HCT116 (cell line): ENCODE measurements around the gene FES. TPM values are rescaled to one million over a fixed set of nuclear protein-coding genes. Genes with fewer than 3 reads are reported as not detected.

Experiments
- ATAC-seq: fragments of 200-7000 bp; cut with Tn5 transposase; 2 replicates; pipeline ENCODE4 v1.9.1; 2020; ENCODE audit warnings: mild to moderate bottlenecking, moderate library complexity
- BruUV-seq: library from RNA; stranded (reverse); fragments of 400-500 nt; replicated peaks from 2 replicates; lab custom pipeline; 2021; lab: Mats Ljungman, UMichigan
- CTCF ChIA-PET: fragments of 300-600 bp; sonication (Branson Sonifier 250); formaldehyde crosslinking; loops from one replicate; lab custom pipeline; 2021; ENCODE audit warnings: antibody characterized with exemption; lab: Charles Lee
- POLR2A ChIA-PET: fragments of 300-600, 350-600 bp; sonication (Branson Sonifier 250); formaldehyde crosslinking; loops from one replicate; lab custom pipeline; 2021; ENCODE audit warnings: antibody characterized with exemption; lab: Charles Lee
- RAD21 ChIA-PET, 2 experiments: fragments of 300-600 bp; sonication (Branson Sonifier 250); formaldehyde crosslinking; loops; one replicate each; lab custom pipeline; 2023; ENCODE audit warnings: low total read pairs in 2 of 2; ENCODE audit not compliant: uncharacterized antibody in 2 of 2, unreplicated experiment in 2 of 2, low non-redundant PET in 1 of 2; lab: Charles Lee
- DNase-seq: peaks from one replicate; pipeline ENCODE4 v3.0.0-alpha.2; 2010; ENCODE audit warnings: low read depth, low spot score
- H2AFZ ChIP-seq: fragments of 200-600 bp; shearing (Covaris generic), sonication (generic); 2 replicates; pipeline ENCODE4 v1.6.1; 2017; ENCODE audit warnings: low read depth, mixed run types, mixed read lengths, antibody characterized with exemption, low read length; ENCODE audit not compliant: poor library complexity, severe bottlenecking
- H3K27ac ChIP-seq: 2 replicates; pipeline ENCODE4 v1.5.1; 2012; ENCODE audit warnings: low read depth, low read length
- H3K27me3 ChIP-seq: fragments of 200-600 bp; sonication (generic); 2 replicates; pipeline ENCODE4 v1.6.1; 2016; ENCODE audit warnings: mixed run types, low read length, mixed read lengths; ENCODE audit not compliant: insufficient read depth
- H3K36me3 ChIP-seq, 2 experiments: fragments of 200-500 bp in 1 of 2; fragments of 200-600 bp in 1 of 2; sonication (Bioruptor generic) in 1 of 2; sonication (generic) in 1 of 2; 2 replicates each; pipeline versions ENCODE4 v1.5.1 to v1.6.1; 2014 to 2016; ENCODE audit warnings: low read length in 2 of 2, inconsistent platforms in 1 of 2, mixed read lengths in 1 of 2, mixed run types in 1 of 2; ENCODE audit not compliant: insufficient read depth in 2 of 2, control insufficient read depth in 1 of 2
- H3K4me1 ChIP-seq, 2 experiments: fragments of 200-600 bp in 1 of 2; sonication (generic) in 1 of 2; 2 replicates each; pipeline versions ENCODE4 v1.5.1 to v1.6.1; 2012 to 2017; ENCODE audit warnings: low read length in 2 of 2, inconsistent platforms in 1 of 2, mild to moderate bottlenecking in 1 of 2, mixed read lengths in 1 of 2, mixed run types in 1 of 2, moderate library complexity in 1 of 2; ENCODE audit not compliant: insufficient read depth in 2 of 2, control insufficient read depth in 1 of 2
- H3K4me2 ChIP-seq: fragments of 200-600 bp; sonication (generic); 2 replicates; pipeline ENCODE4 v1.6.1; 2017; ENCODE audit warnings: mixed run types, low read length, mixed read lengths
- H3K4me3 ChIP-seq, 2 experiments: fragments of 200-600 bp in 1 of 2; sonication (generic) in 1 of 2; replicated peaks in 1 of 2; 2 replicates each; pipeline ENCODE4 v1.5.1; 2011 to 2016; ENCODE audit warnings: low read length in 2 of 2, control low read depth in 1 of 2, low read depth in 1 of 2, mild to moderate bottlenecking in 1 of 2, mixed read lengths in 1 of 2, mixed run types in 1 of 2
- H3K79me2 ChIP-seq: fragments of 200-600 bp; sonication (generic); 2 replicates; pipeline ENCODE4 v1.6.1; 2017; ENCODE audit warnings: mild to moderate bottlenecking, mixed run types, low read length, moderate library complexity, mixed read lengths; ENCODE audit not compliant: insufficient read depth
- H3K9ac ChIP-seq: fragments of 200-600 bp; sonication (generic); 2 replicates; pipeline ENCODE4 v1.6.1; 2016; ENCODE audit warnings: low read length, mixed read lengths
- H3K9me2 ChIP-seq: fragments of 200-600 bp; sonication (generic), shearing (Covaris generic); 2 replicates; pipeline ENCODE4 v1.6.1; 2017; ENCODE audit warnings: mixed run types, mild to moderate bottlenecking, moderate library complexity; ENCODE audit not compliant: insufficient read depth
- H3K9me3 ChIP-seq, 2 experiments: fragments of 200-500 bp in 1 of 2; fragments of 200-600 bp in 1 of 2; sonication (Bioruptor generic) in 1 of 2; sonication (generic) in 1 of 2; 2 replicates each; pipeline ENCODE4 v1.6.1; 2014 to 2017; ENCODE audit warnings: low read length in 2 of 2, mixed read lengths in 2 of 2, inconsistent platforms in 1 of 2, low read depth in 1 of 2, mild to moderate bottlenecking in 1 of 2, mixed run types in 1 of 2, moderate library complexity in 1 of 2; ENCODE audit not compliant: control insufficient read depth in 1 of 2, insufficient read depth in 1 of 2
- H4K20me1 ChIP-seq: fragments of 200-600 bp; sonication (generic), shearing (Covaris generic); 2 replicates; pipeline ENCODE4 v1.6.1; 2017; ENCODE audit warnings: mixed run types, mild to moderate bottlenecking, moderate library complexity; ENCODE audit not compliant: insufficient read depth
- CEBPB ChIP-seq: IDR thresholded peaks from 2 replicates; pipeline ENCODE4 v1.6.1; 2012; ENCODE audit warnings: low read depth
- EGR1 ChIP-seq: IDR thresholded peaks from 2 replicates; pipeline ENCODE4 v1.6.1; 2012; ENCODE audit warnings: low read depth
- ELF1 ChIP-seq: IDR thresholded peaks from 2 replicates; pipeline ENCODE4 v1.6.1; 2012; ENCODE audit warnings: low read depth, borderline replicate concordance
- EZH2 ChIP-seq: fragments of 200-600 bp; sonication (generic); IDR thresholded peaks from 2 replicates; pipeline ENCODE4 v1.6.1; 2017; ENCODE audit warnings: antibody characterized with exemption, mixed run types
- EZH2phosphoT487 ChIP-seq: fragments of 200-600 bp; IDR thresholded peaks from 2 replicates; pipeline ENCODE4 v1.6.1; 2018; ENCODE audit warnings: antibody characterized with exemption, borderline replicate concordance
- FOSL1 ChIP-seq: IDR thresholded peaks from 2 replicates; pipeline ENCODE4 v1.6.1; 2012; ENCODE audit warnings: low read depth
- JUND ChIP-seq: IDR thresholded peaks from 2 replicates; pipeline ENCODE4 v1.6.1; 2012
- POLR2A ChIP-seq: IDR thresholded peaks from 2 replicates; pipeline ENCODE4 v1.7.0; 2011; ENCODE audit warnings: borderline replicate concordance; ENCODE audit not compliant: insufficient read depth, insufficient read length; ENCODE audit errors: extremely low read depth
- POLR2AphosphoS5 ChIP-seq: IDR thresholded peaks from 2 replicates; pipeline ENCODE4 v1.6.1; 2011; ENCODE audit warnings: mild to moderate bottlenecking, low read depth, low read length, moderate library complexity
- RAD21 ChIP-seq: IDR thresholded peaks from 2 replicates; pipeline ENCODE4 v1.6.1; 2012; ENCODE audit warnings: low read depth, mild to moderate bottlenecking
- SRF ChIP-seq: IDR thresholded peaks from 2 replicates; pipeline ENCODE4 v1.6.1; 2012; ENCODE audit warnings: low read depth
- TCF7L2 ChIP-seq: IDR thresholded peaks from 2 replicates; pipeline ENCODE4 v1.7.0; 2011; ENCODE audit warnings: borderline replicate concordance, inconsistent platforms; ENCODE audit not compliant: insufficient read depth, insufficient read length; ENCODE audit errors: extremely low read depth
- YY1 ChIP-seq: IDR thresholded peaks from 2 replicates; pipeline ENCODE4 v1.6.1; 2011; ENCODE audit warnings: low read length, low read depth, moderate library complexity, mild to moderate bottlenecking; ENCODE audit not compliant: insufficient replicate concordance; ENCODE audit errors: extremely low read depth
- ZFX ChIP-seq: fragments of 450-650 bp; IDR thresholded peaks from 2 replicates; pipeline ENCODE4 v1.6.1; 2017
- ZNF274 ChIP-seq: fragments of 200-500 bp; sonication (Bioruptor generic); IDR thresholded peaks from 2 replicates; pipeline ENCODE4 v1.6.1; 2014; ENCODE audit warnings: mild to moderate bottlenecking, low read depth, low read length, inconsistent platforms
- intact Hi-C: fragments of 100-400 bp; cut with micrococcal nuclease; formaldehyde crosslinking; loops from 2 replicates; pipeline ENCODE4 v1.10.0; 2022
- total RNA-seq: library from RNA; stranded (reverse); gene quantifications from one replicate; pipeline ENCODE4 v1.2.1, GENCODE V29; 2021; ENCODE audit not compliant: unreplicated experiment
- TF ChIP-seq, protein P1 (sequence below): IDR thresholded peaks from 2 replicates; pipeline ENCODE4 v1.6.1; 2012
- TF ChIP-seq, protein P2 (sequence below): IDR thresholded peaks from 2 replicates; pipeline ENCODE4 v1.6.1; 2012; ENCODE audit warnings: low read depth
- TF ChIP-seq, protein P3 (sequence below), 3 experiments: fragments of 200-600 bp in 1 of 3; sonication (generic) in 1 of 3; IDR thresholded peaks in 2 of 3; conservative IDR thresholded peaks in 1 of 3; 2 replicates each; pipeline ENCODE4 v1.5.1; 2012 to 2017; ENCODE audit warnings: low read depth in 2 of 3, low read length in 2 of 3, antibody characterized with exemption in 1 of 3, borderline replicate concordance in 1 of 3, control low read depth in 1 of 3, mild to moderate bottlenecking in 1 of 3, mixed read lengths in 1 of 3, mixed run types in 1 of 3, moderate library complexity in 1 of 3; ENCODE audit not compliant: insufficient read depth in 1 of 3
- TF ChIP-seq, protein P4 (sequence below): IDR thresholded peaks from 2 replicates; pipeline ENCODE4 v1.6.1; 2012

FES gene
- total RNA-seq, 1 experiment from 2014 or later: 5.3 TPM

DNA sequence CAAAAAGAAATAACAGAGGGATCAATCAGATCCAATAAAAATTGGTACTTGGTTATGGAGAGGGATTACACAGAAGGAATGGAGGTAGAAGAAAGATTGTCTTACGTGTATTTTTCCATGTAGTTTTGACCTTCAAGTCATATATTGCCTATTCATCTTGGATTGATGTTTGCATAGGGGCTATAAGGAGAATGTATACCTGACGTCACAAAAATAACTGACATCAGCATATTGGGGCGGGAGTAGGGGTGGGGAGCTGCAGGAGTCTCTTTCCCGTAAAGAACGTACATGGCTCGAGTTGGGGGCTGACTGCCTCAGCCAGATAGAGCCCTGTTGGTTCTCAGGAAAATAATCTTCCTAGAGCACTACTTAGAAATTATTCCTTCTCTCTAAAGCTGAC, 21.8 kb upstream of the FES start:
- TF ChIP-seq YY1: no peak
- TF ChIP-seq JUND: no peak
- no peak for TF ChIP-seq POLR2A
- TF ChIP-seq CEBPB: no peak
- no peak for TF ChIP-seq TCF7L2
- TF ChIP-seq, protein P1, sequence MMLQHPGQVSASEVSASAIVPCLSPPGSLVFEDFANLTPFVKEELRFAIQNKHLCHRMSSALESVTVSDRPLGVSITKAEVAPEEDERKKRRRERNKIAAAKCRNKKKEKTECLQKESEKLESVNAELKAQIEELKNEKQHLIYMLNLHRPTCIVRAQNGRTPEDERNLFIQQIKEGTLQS: no peak
- TF ChIP-seq EZH2: no peak
- TF ChIP-seq, protein P2, sequence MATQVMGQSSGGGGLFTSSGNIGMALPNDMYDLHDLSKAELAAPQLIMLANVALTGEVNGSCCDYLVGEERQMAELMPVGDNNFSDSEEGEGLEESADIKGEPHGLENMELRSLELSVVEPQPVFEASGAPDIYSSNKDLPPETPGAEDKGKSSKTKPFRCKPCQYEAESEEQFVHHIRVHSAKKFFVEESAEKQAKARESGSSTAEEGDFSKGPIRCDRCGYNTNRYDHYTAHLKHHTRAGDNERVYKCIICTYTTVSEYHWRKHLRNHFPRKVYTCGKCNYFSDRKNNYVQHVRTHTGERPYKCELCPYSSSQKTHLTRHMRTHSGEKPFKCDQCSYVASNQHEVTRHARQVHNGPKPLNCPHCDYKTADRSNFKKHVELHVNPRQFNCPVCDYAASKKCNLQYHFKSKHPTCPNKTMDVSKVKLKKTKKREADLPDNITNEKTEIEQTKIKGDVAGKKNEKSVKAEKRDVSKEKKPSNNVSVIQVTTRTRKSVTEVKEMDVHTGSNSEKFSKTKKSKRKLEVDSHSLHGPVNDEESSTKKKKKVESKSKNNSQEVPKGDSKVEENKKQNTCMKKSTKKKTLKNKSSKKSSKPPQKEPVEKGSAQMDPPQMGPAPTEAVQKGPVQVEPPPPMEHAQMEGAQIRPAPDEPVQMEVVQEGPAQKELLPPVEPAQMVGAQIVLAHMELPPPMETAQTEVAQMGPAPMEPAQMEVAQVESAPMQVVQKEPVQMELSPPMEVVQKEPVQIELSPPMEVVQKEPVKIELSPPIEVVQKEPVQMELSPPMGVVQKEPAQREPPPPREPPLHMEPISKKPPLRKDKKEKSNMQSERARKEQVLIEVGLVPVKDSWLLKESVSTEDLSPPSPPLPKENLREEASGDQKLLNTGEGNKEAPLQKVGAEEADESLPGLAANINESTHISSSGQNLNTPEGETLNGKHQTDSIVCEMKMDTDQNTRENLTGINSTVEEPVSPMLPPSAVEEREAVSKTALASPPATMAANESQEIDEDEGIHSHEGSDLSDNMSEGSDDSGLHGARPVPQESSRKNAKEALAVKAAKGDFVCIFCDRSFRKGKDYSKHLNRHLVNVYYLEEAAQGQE: no peak
- no peak for TF ChIP-seq EZH2phosphoT487
- TF ChIP-seq ELF1: no peak
- TF ChIP-seq FOSL1: no peak
- no peak for TF ChIP-seq ZFX
- no peak for TF ChIP-seq RAD21
- TF ChIP-seq, protein P3, sequence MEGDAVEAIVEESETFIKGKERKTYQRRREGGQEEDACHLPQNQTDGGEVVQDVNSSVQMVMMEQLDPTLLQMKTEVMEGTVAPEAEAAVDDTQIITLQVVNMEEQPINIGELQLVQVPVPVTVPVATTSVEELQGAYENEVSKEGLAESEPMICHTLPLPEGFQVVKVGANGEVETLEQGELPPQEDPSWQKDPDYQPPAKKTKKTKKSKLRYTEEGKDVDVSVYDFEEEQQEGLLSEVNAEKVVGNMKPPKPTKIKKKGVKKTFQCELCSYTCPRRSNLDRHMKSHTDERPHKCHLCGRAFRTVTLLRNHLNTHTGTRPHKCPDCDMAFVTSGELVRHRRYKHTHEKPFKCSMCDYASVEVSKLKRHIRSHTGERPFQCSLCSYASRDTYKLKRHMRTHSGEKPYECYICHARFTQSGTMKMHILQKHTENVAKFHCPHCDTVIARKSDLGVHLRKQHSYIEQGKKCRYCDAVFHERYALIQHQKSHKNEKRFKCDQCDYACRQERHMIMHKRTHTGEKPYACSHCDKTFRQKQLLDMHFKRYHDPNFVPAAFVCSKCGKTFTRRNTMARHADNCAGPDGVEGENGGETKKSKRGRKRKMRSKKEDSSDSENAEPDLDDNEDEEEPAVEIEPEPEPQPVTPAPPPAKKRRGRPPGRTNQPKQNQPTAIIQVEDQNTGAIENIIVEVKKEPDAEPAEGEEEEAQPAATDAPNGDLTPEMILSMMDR (IDR thresholded peaks at IDR 0.05 in 2 of 3, conservative IDR thresholded peaks at IDR 0.05 in 1 of 3; ENCODE audit: borderline replicate concordance in 1 of 3, insufficient read depth in 1 of 3, low read depth in 2 of 3, low read length in 2 of 3): no peak
- TF ChIP-seq ZNF274: no peak
- no peak for TF ChIP-seq EGR1
- TF ChIP-seq, protein P4, sequence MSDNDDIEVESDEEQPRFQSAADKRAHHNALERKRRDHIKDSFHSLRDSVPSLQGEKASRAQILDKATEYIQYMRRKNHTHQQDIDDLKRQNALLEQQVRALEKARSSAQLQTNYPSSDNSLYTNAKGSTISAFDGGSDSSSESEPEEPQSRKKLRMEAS: no peak
- TF ChIP-seq POLR2AphosphoS5: no peak
- no peak for TF ChIP-seq SRF
- Histone ChIP-seq H3K4me1 (peaks cover 20 to 51% of the 10 kb centered on the region in 2 experiments), H3K9me3 (no peaks in the 10 kb centered on the region), H4K20me1 (no peaks in the 10 kb centered on the region), H3K36me3 (no peaks in the 10 kb centered on the region), H3K9me2 (no peaks in the 10 kb centered on the region), H3K27me3 (peaks cover 7% of the 10 kb centered on the region; the same call in 1 of the 2 replicates), H3K9ac (no peak overlapping the region), H2AFZ (no peak overlapping the region), H3K79me2 (no peaks in the 10 kb centered on the region), H3K4me2 (no peak overlapping the region), H3K4me3 (no peak overlapping the region), H3K27ac (no peak overlapping the region)
- intact Hi-C loops: loop anchor here (5.0 kb wide), 1 partner anchor 145 kb away; the partner anchor contains the start of gene BLM
- BruUV-seq: no TSS peak
- ATAC-seq: no peak
- ChIA-PET POLR2A (no interaction called here), RAD21 (no interaction called here), CTCF (no interaction called here)
- DNase-seq: no peak
